H1 (cell line): Measurements from ENCODE around the gene NRN1. TPM values are rescaled to one million over a fixed set of nuclear protein-coding genes. Genes with fewer than 3 reads are reported as not detected.

Experiments
- CTCF ChIA-PET: fragments of 300-600 bp; sonication (Branson Sonifier 250); formaldehyde crosslinking; loops from one replicate; lab custom pipeline; 2021; ENCODE audit not compliant: partially characterized antibody; lab: Charles Lee
- POLR2A ChIA-PET: fragments of 300-600 bp; sonication (Branson Sonifier 250); formaldehyde crosslinking; loops from one replicate; lab custom pipeline; 2021; ENCODE audit warnings: inconsistent platforms; ENCODE audit not compliant: partially characterized antibody; lab: Charles Lee
- DNase-seq, 2 experiments: peaks; one replicate each; pipeline versions ENCODE4 v3.0.0 to v3.0.0-alpha.2; 2010 to 2022; ENCODE audit warnings: low spot score in 2 of 2, low read depth in 1 of 2, mixed read lengths in 1 of 2
- FAIRE-seq: peaks from 2 replicates; lab custom pipeline; 2011; peaks lifted over from hg19 to GRCh38; lab: Jason Lieb, UNC
- H2AFZ ChIP-seq: 2 replicates; pipeline ENCODE4 v1.8.1; 2012; ENCODE audit warnings: low read length, inconsistent platforms
- H2AK5ac ChIP-seq: 2 replicates; pipeline ENCODE4 v1.6.1; 2013; ENCODE audit warnings: low read depth, low read length
- H2BK120ac ChIP-seq: replicated peaks from 2 replicates; pipeline ENCODE3; 2013; ENCODE audit warnings: low read depth, low read length, inconsistent platforms
- H2BK12ac ChIP-seq: 2 replicates; pipeline ENCODE4 v1.6.1; 2013; ENCODE audit warnings: low read depth, low read length
- H2BK15ac ChIP-seq: 2 replicates; pipeline ENCODE4 v1.6.1; 2013; ENCODE audit warnings: low read length
- H2BK20ac ChIP-seq: 2 replicates; pipeline ENCODE4 v1.6.1; 2013; ENCODE audit warnings: low read length
- H2BK5ac ChIP-seq: 2 replicates; pipeline ENCODE4 v1.6.1; 2013; ENCODE audit warnings: low read depth, low read length
- H3K14ac ChIP-seq: 2 replicates; pipeline ENCODE4 v1.6.1; 2013; ENCODE audit warnings: inconsistent platforms; ENCODE audit not compliant: insufficient read length
- H3K18ac ChIP-seq: 2 replicates; pipeline ENCODE4 v1.6.1; 2013; ENCODE audit warnings: low read length; ENCODE audit errors: extremely low read depth
- H3K23ac ChIP-seq: 2 replicates; pipeline ENCODE4 v1.6.1; 2013; ENCODE audit warnings: inconsistent platforms; ENCODE audit not compliant: insufficient read length
- H3K23me2 ChIP-seq: 2 replicates; pipeline ENCODE4 v1.6.1; 2013; ENCODE audit warnings: low read depth, low read length
- H3K27ac ChIP-seq: 2 replicates; pipeline ENCODE4 v1.6.1; 2011; ENCODE audit warnings: low read depth, low read length, inconsistent platforms
- H3K27me3 ChIP-seq, 4 experiments: replicated peaks in 1 of 4; 1 replicate in 1 of 4; 2 replicates in 3 of 4; pipeline versions ENCODE4 v1.6.1 to v1.8.1; 2011 to 2013; ENCODE audit warnings: low read length in 3 of 4, mild to moderate bottlenecking in 3 of 4, inconsistent platforms in 2 of 4, mixed read lengths in 2 of 4, moderate library complexity in 1 of 4; ENCODE audit not compliant: control insufficient read depth in 3 of 4, insufficient read depth in 3 of 4; ENCODE audit errors: extremely low read depth in 1 of 4
- H3K36me3 ChIP-seq, 4 experiments: 2 replicates each; pipeline versions ENCODE4 v1.6.1 to v1.8.1; 2011 to 2013; ENCODE audit warnings: mild to moderate bottlenecking in 4 of 4, low read length in 3 of 4, moderate library complexity in 2 of 4, control low read depth in 1 of 4, inconsistent platforms in 1 of 4; ENCODE audit not compliant: insufficient read depth in 4 of 4, control insufficient read depth in 2 of 4
- H3K4ac ChIP-seq: replicated peaks from 2 replicates; pipeline ENCODE3; 2013; ENCODE audit warnings: low read length, low read depth, mixed read lengths, inconsistent platforms; ENCODE audit not compliant: insufficient read length
- H3K4me1 ChIP-seq, 4 experiments: replicated peaks in 1 of 4; 1 replicate in 1 of 4; 2 replicates in 3 of 4; pipeline versions ENCODE4 v1.6.1 to v1.8.1; 2011 to 2013; ENCODE audit warnings: low read length in 3 of 4, inconsistent platforms in 2 of 4, mixed read lengths in 1 of 4; ENCODE audit not compliant: insufficient read depth in 4 of 4, control insufficient read depth in 3 of 4
- H3K4me2 ChIP-seq, 2 experiments: 2 replicates each; pipeline versions ENCODE4 v1.6.1 to v1.8.1; 2011 to 2013; ENCODE audit warnings: low read depth in 2 of 2, low read length in 2 of 2, control low read depth in 1 of 2, inconsistent platforms in 1 of 2, mild to moderate bottlenecking in 1 of 2; ENCODE audit not compliant: insufficient read depth in 1 of 2
- H3K4me3 ChIP-seq, 4 experiments: fragments of 200-600, 300-600 bp in 1 of 4; sonication (generic), shearing (Covaris generic), sonication (Bioruptor Twin) in 1 of 4; 2 replicates each; pipeline versions ENCODE4 v1.5.1 to v1.8.1; 2011 to 2016; ENCODE audit warnings: low read length in 4 of 4, low read depth in 3 of 4, control low read depth in 2 of 4, inconsistent platforms in 2 of 4, mild to moderate bottlenecking in 2 of 4, mixed read lengths in 1 of 4, moderate library complexity in 1 of 4; ENCODE audit not compliant: insufficient read depth in 2 of 4; ENCODE audit errors: extremely low read depth in 1 of 4
- H3K56ac ChIP-seq: replicated peaks from 2 replicates; pipeline ENCODE3; 2013; ENCODE audit warnings: low read depth, mild to moderate bottlenecking, mixed read lengths, low read length, inconsistent platforms; ENCODE audit not compliant: insufficient read length
- H3K79me1 ChIP-seq: 2 replicates; pipeline ENCODE4 v1.6.1; 2013; ENCODE audit warnings: low read depth, low read length, control low read depth
- H3K79me2 ChIP-seq, 2 experiments: 2 replicates each; pipeline versions ENCODE4 v1.6.1 to v1.8.1; 2012 to 2013; ENCODE audit warnings: low read length in 2 of 2, mild to moderate bottlenecking in 2 of 2, inconsistent platforms in 1 of 2; ENCODE audit not compliant: insufficient read depth in 2 of 2, control insufficient read depth in 1 of 2
- H3K9ac ChIP-seq, 4 experiments: replicated peaks in 1 of 4; 1 replicate in 1 of 4; 2 replicates in 3 of 4; pipeline versions ENCODE4 v1.6.1 to v1.8.1; 2011 to 2013; ENCODE audit warnings: low read depth in 3 of 4, low read length in 3 of 4, control low read depth in 2 of 4, mild to moderate bottlenecking in 2 of 4, moderate library complexity in 2 of 4, inconsistent platforms in 1 of 4; ENCODE audit errors: extremely low read depth in 1 of 4
- H3K9me3 ChIP-seq, 2 experiments: 2 replicates each; pipeline versions ENCODE4 v1.6.1 to v1.8.1; 2012 to 2013; ENCODE audit warnings: mild to moderate bottlenecking in 2 of 2, moderate library complexity in 2 of 2, control low read depth in 1 of 2, inconsistent platforms in 1 of 2, low read depth in 1 of 2, low read length in 1 of 2, mixed read lengths in 1 of 2; ENCODE audit not compliant: insufficient read depth in 2 of 2
- H4K20me1 ChIP-seq, 2 experiments: replicated peaks in 1 of 2; 2 replicates each; pipeline versions ENCODE3 to v1.8.1; 2011 to 2013; ENCODE audit warnings: inconsistent platforms in 2 of 2, low read length in 2 of 2, mild to moderate bottlenecking in 1 of 2; ENCODE audit not compliant: insufficient read depth in 2 of 2, control insufficient read depth in 1 of 2
- H4K5ac ChIP-seq: 2 replicates; pipeline ENCODE4 v1.6.1; 2013; ENCODE audit warnings: low read length, low read depth, mixed read lengths, inconsistent platforms; ENCODE audit not compliant: insufficient read length
- H4K8ac ChIP-seq: 2 replicates; pipeline ENCODE4 v1.8.0; 2013; ENCODE audit warnings: mild to moderate bottlenecking, moderate library complexity, low read length, inconsistent platforms; ENCODE audit not compliant: insufficient read depth; ENCODE audit errors: extremely low read depth
- H4K91ac ChIP-seq: replicated peaks from 2 replicates; pipeline ENCODE3; 2013; ENCODE audit warnings: low read length, mixed read lengths, inconsistent platforms; ENCODE audit not compliant: insufficient read length
- ASH2L ChIP-seq: fragments of 200-600, 300-600 bp; sonication (generic); IDR thresholded peaks from one replicate; pipeline ENCODE4 v1.7.1; 2017; ENCODE audit warnings: low read length
- CBX8 ChIP-seq: fragments of 300-800, 300-1000 bp; sonication (generic); IDR thresholded peaks from 2 replicates; pipeline ENCODE4 v1.7.1; 2016; ENCODE audit warnings: low read depth, low read length, borderline replicate concordance
- EZH2 ChIP-seq: fragments of 200-600 bp; sonication (generic); IDR thresholded peaks from 2 replicates; pipeline ENCODE4 v1.7.1; 2012; ENCODE audit warnings: low read depth, mild to moderate bottlenecking, moderate library complexity, low read length, inconsistent platforms; ENCODE audit not compliant: severe bottlenecking
- MAFK ChIP-seq: IDR thresholded peaks from 2 replicates; pipeline ENCODE4 v1.6.1; 2012; ENCODE audit warnings: low read depth, mild to moderate bottlenecking, improper control_type of control experiment, low read length
- POLR2A ChIP-seq, 2 experiments: IDR thresholded peaks; 1 replicate in 1 of 2; 2 replicates in 1 of 2; pipeline ENCODE4 v1.6.1; 2011; ENCODE audit warnings: low read depth in 2 of 2, low read length in 2 of 2, mild to moderate bottlenecking in 2 of 2; ENCODE audit errors: control extremely low read depth in 1 of 2
- SAP30 ChIP-seq: fragments of 300-600 bp; sonication (generic); IDR thresholded peaks from 2 replicates; pipeline ENCODE4 v1.7.1; 2012; ENCODE audit warnings: low read length, moderate library complexity, mild to moderate bottlenecking, inconsistent platforms; ENCODE audit not compliant: insufficient read depth, insufficient replicate concordance
- SUZ12 ChIP-seq: fragments of 200-600 bp; sonication (generic); IDR thresholded peaks from 2 replicates; pipeline ENCODE4 v1.6.1; 2012; ENCODE audit warnings: mild to moderate bottlenecking, inconsistent platforms, low read length, moderate library complexity, mixed read lengths
- TBP ChIP-seq: IDR thresholded peaks from 2 replicates; pipeline ENCODE4 v1.6.1; 2011; ENCODE audit warnings: low read depth, low read length, improper control_type of control experiment
- WGBS, 2 experiments: shearing (Covaris generic) in 1 of 2; methylation state at CpG; one replicate each; pipeline versions ENCODE4 v1.1.6 to v1.1.7; 2013 to 2015; ENCODE audit warnings: low lambda C conversion rate in 2 of 2, mixed read lengths in 2 of 2, inconsistent platforms in 1 of 2, low coverage in 1 of 2, missing lambda C conversion rate in 1 of 2; ENCODE audit not compliant: insufficient replicate concordance in 2 of 2, insufficient coverage in 1 of 2, insufficient read length in 1 of 2; ENCODE audit errors: extremely low coverage in 1 of 2, missing lambda C conversion rate in 1 of 2; 5-methylcytosine and 5-hydroxymethylcytosine counted together
- polyA plus RNA-seq, 7 experiments: library from polyadenylated mRNA; depleted of rRNA in 3 of 7; stranded (reverse) in 5 of 7; unstranded in 2 of 7; fragments of >200 nt in 5 of 7; fragments of 200-250 nt in 2 of 7; gene quantifications; 1 replicate in 5 of 7; 2 replicates in 1 of 7; 4 replicates in 1 of 7; pipeline versions ENCODE4 v1.2.1 to v1.2.3, GENCODE V29; 2011 to 2013; ENCODE audit warnings: missing spikeins in 2 of 7, mixed read lengths in 2 of 7
- total RNA-seq: library from RNA; stranded (reverse); fragmentation: NEBNext Ultra II Directional; extraction: Animal tissue kit (Norgen Biotek cat#: 25700); gene quantifications from 2 replicates; pipeline ENCODE4 v1.2.1, GENCODE V29; 2021

The NRN1 gene
- total and polyA plus RNA-seq, 2 of the 8 experiments (the other 6 are each of a cell fraction or from before 2014, with no cell fraction given) = 0.06 to 0.26 TPM

DNA sequence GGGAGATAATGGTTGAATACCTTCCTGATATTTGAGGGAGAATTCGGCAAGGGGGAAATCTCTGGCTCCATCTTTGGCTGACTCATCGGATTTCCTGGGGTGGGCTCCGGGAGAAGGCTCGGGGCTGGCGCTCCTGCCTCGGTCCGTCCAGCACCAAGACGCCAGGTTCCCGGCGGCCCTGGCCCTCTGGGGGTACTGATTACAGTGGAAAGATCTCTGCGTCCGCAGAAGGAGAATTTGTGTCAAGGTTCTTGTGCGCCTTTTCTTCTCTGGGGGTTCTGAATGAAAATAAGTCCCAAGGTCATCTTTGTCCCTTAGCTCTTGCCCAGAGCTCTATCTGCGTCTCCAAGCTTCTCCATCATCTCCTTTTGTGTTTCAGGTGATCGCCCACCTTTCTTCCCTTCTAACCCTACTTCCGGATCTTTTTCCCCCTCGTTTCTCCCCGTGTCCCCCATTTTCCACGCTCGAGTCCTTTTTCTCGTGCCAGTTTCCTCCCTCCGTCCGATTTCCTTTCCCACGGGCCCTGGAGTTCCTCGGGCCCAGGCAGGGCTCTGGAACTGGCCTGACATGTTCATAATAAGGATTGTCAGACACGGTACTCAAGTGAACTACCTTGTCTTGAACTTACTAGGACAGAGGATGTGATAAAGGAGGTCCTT lies 11.6 kb downstream of the NRN1 start:
- Histone ChIP-seq H3K4me1 (peaks cover 4 to 24% (median 17%) of the 10 kb centered on the region in 4 experiments), H4K8ac (no peak overlapping the region), H3K9me3 (no peaks in the 10 kb centered on the region), H3K4ac (no peak overlapping the region), H4K91ac (no peak overlapping the region), H2BK5ac (no peak overlapping the region), H3K9ac (no peak overlapping the region), H2BK15ac (no peak overlapping the region), H3K23me2 (peaks cover 14% of the 10 kb centered on the region), H3K79me2 (no peaks in the 10 kb centered on the region), H2BK12ac (no peak overlapping the region), H3K4me3 (peak overlapping the region in 3 of 4 experiments; percentile 15 to 60 (median 26); a peak in 5 of 8 replicates), H2AFZ (no peak overlapping the region), H3K56ac (no peak overlapping the region), H3K27me3 (peaks cover 64 to 95% (median 87%) of the 10 kb centered on the region in 4 experiments), H3K79me1 (no peaks in the 10 kb centered on the region), H3K14ac (no peak overlapping the region), H3K36me3 (no peaks in the 10 kb centered on the region), H2AK5ac (0 out of 2 replicates have a peak overlapping the region, but pooled peaks have one; percentile 0), H4K20me1 (peaks cover 3 to 22% of the 10 kb centered on the region in 2 experiments), H4K5ac (no peak overlapping the region), H3K4me2 (peak overlapping the region; percentile 72 to 86), H3K18ac (no peak overlapping the region), H3K27ac (no peak overlapping the region), H3K23ac (no peak overlapping the region), H2BK20ac (no peak overlapping the region), H2BK120ac (no peak overlapping the region)
- FAIRE-seq (no peak), DNase-seq (peak in 1 of 2 experiments; percentile 48)
- 19% methylated on average over 24 of the region's 26 CpGs; no CpG with 5 or more reads in 1 of the 2 experiments for WGBS, 2 experiments
- no peak for TF ChIP-seq ASH2L
- peak; percentile 89 for TF ChIP-seq EZH2
- 0 out of 2 replicates have a peak, but pooled peaks have one; percentile 76 for TF ChIP-seq CBX8
- peak; percentile 27; the same call in 1 of the 2 replicates for TF ChIP-seq MAFK
- TF ChIP-seq SUZ12 = peak; percentile 81; the same call in 1 of the 2 replicates
- TF ChIP-seq SAP30 = no peak
- TF ChIP-seq TBP = no peak
- TF ChIP-seq POLR2A (IDR thresholded peaks at IDR 0.05; ENCODE audit: control extremely low read depth in 1 of 2, low read depth in 2 of 2, low read length in 2 of 2) = no peak
- ChIA-PET CTCF (interaction anchor here (0.5 to 4.2 kb wide), 20 partner anchors 9 to 912 kb away, joined by 3 to 27 read pairs (median 3); partner anchors contain the start of gene NRN1), POLR2A (interaction anchor here (1.6 kb wide), 1 partner anchor 9 kb away, joined by 8 read pairs; no protein-coding TSS in a partner anchor)
